Mesenchymal stem cell (in vitro differentiated cells and primary cell): ENCODE data around the gene TSPAN5.

Source experiments
- DNase-seq: peaks from one replicate; pipeline ENCODE4 v3.0.0-alpha.2; 2013
- H2AFZ ChIP-seq: one replicate; pipeline ENCODE4 v1.6.1; 2013; ENCODE audit warnings: low read depth, mild to moderate bottlenecking, control low read depth, inconsistent platforms, low read length, moderate library complexity
- H2AK5ac ChIP-seq: 2 replicates; pipeline ENCODE4 v1.6.1; 2013; ENCODE audit warnings: low read length, moderate library complexity, mild to moderate bottlenecking, inconsistent platforms; ENCODE audit not compliant: severe bottlenecking
- H2BK120ac ChIP-seq: one replicate; pipeline ENCODE4 v1.6.1; 2013; ENCODE audit warnings: low read depth, mild to moderate bottlenecking, inconsistent platforms, low read length, moderate library complexity
- H2BK12ac ChIP-seq, 2 experiments: one replicate each; pipeline ENCODE4 v1.6.1; 2013; ENCODE audit warnings: inconsistent platforms in 2 of 2, low read length in 2 of 2, mild to moderate bottlenecking in 2 of 2, moderate library complexity in 2 of 2, control low read depth in 1 of 2
- H2BK15ac ChIP-seq: one replicate; pipeline ENCODE4 v1.6.1; 2013; ENCODE audit warnings: mild to moderate bottlenecking, low read depth, inconsistent platforms; ENCODE audit not compliant: poor library complexity, severe bottlenecking
- H2BK5ac ChIP-seq: 2 replicates; pipeline ENCODE4 v1.6.1; 2013; ENCODE audit warnings: low read depth, mild to moderate bottlenecking, low read length, control low read depth, inconsistent platforms; ENCODE audit not compliant: poor library complexity, severe bottlenecking
- H3K14ac ChIP-seq, 2 experiments: one replicate each; pipeline ENCODE4 v1.6.1; 2013; ENCODE audit warnings: inconsistent platforms in 2 of 2, low read length in 2 of 2, control low read depth in 1 of 2, mild to moderate bottlenecking in 1 of 2, moderate library complexity in 1 of 2
- H3K18ac ChIP-seq, 2 experiments: one replicate each; pipeline ENCODE4 v1.6.1; 2013; ENCODE audit warnings: inconsistent platforms in 2 of 2, low read length in 2 of 2, control low read depth in 1 of 2, low read depth in 1 of 2, mild to moderate bottlenecking in 1 of 2
- H3K23ac ChIP-seq, 2 experiments: one replicate each; pipeline ENCODE4 v1.6.1; 2013; ENCODE audit warnings: inconsistent platforms in 2 of 2, low read length in 2 of 2, mild to moderate bottlenecking in 2 of 2, moderate library complexity in 2 of 2, control low read depth in 1 of 2
- H3K27ac ChIP-seq: 2 replicates; pipeline ENCODE4 v1.5.1; 2013; ENCODE audit warnings: mild to moderate bottlenecking, moderate library complexity, low read length, control low read depth, inconsistent platforms; ENCODE audit not compliant: poor library complexity, severe bottlenecking
- H3K27me3 ChIP-seq, 2 experiments: 2 replicates each; pipeline versions ENCODE4 v1.6.1 to v1.7.0; 2013; ENCODE audit warnings: low read length in 2 of 2, mild to moderate bottlenecking in 2 of 2, moderate library complexity in 2 of 2, control low read depth in 1 of 2, inconsistent platforms in 1 of 2; ENCODE audit not compliant: control insufficient read depth in 1 of 2, insufficient read depth in 1 of 2
- H3K36me3 ChIP-seq, 2 experiments: 2 replicates each; pipeline versions ENCODE4 v1.6.1 to v1.7.0; 2013; ENCODE audit warnings: low read length in 2 of 2, control low read depth in 1 of 2, inconsistent platforms in 1 of 2, low read depth in 1 of 2, mild to moderate bottlenecking in 1 of 2; ENCODE audit not compliant: insufficient read depth in 2 of 2, control insufficient read depth in 1 of 2
- H3K4ac ChIP-seq, 2 experiments: one replicate each; pipeline ENCODE4 v1.6.1; 2013; ENCODE audit warnings: inconsistent platforms in 2 of 2, low read length in 2 of 2, mild to moderate bottlenecking in 2 of 2, moderate library complexity in 2 of 2, control low read depth in 1 of 2, low read depth in 1 of 2
- H3K4me1 ChIP-seq: 2 replicates; pipeline ENCODE4 v1.6.1; 2013; ENCODE audit warnings: low read depth, low read length, control low read depth; ENCODE audit not compliant: control insufficient read depth, insufficient read depth
- H3K4me2 ChIP-seq: 2 replicates; pipeline ENCODE4 v1.6.1; 2013; ENCODE audit warnings: low read length, mild to moderate bottlenecking, inconsistent platforms; ENCODE audit not compliant: poor library complexity, severe bottlenecking
- H3K4me3 ChIP-seq, 2 experiments: 2 replicates each; pipeline versions ENCODE4 v1.5.1 to v1.7.0; 2013; ENCODE audit warnings: low read length in 2 of 2, mild to moderate bottlenecking in 2 of 2, control low read depth in 1 of 2, low read depth in 1 of 2; ENCODE audit not compliant: insufficient read depth in 1 of 2
- H3K79me1 ChIP-seq: replicated peaks from 2 replicates; pipeline ENCODE4 v1.6.1; 2013; ENCODE audit warnings: mild to moderate bottlenecking, control low read depth, low read length, inconsistent platforms; ENCODE audit not compliant: poor library complexity, severe bottlenecking
- H3K9ac ChIP-seq: 2 replicates; pipeline ENCODE4 v1.7.0; 2013; ENCODE audit warnings: mild to moderate bottlenecking, low read length, moderate library complexity
- H3K9me3 ChIP-seq: 2 replicates; pipeline ENCODE4 v1.7.0; 2013; ENCODE audit warnings: mild to moderate bottlenecking, low read length; ENCODE audit not compliant: control insufficient read depth
- H4K8ac ChIP-seq: one replicate; pipeline ENCODE4 v1.6.1; 2013; ENCODE audit warnings: inconsistent platforms, mild to moderate bottlenecking, low read length, moderate library complexity
- H4K91ac ChIP-seq: one replicate; pipeline ENCODE4 v1.6.1; 2013; ENCODE audit warnings: mild to moderate bottlenecking, low read length, inconsistent platforms
- WGBS: methylation state at CpG from one replicate; pipeline ENCODE4 v1.1.7; 2013; ENCODE audit warnings: mixed read lengths; 5-methylcytosine and 5-hydroxymethylcytosine counted together

Gene TSPAN5

DNA sequence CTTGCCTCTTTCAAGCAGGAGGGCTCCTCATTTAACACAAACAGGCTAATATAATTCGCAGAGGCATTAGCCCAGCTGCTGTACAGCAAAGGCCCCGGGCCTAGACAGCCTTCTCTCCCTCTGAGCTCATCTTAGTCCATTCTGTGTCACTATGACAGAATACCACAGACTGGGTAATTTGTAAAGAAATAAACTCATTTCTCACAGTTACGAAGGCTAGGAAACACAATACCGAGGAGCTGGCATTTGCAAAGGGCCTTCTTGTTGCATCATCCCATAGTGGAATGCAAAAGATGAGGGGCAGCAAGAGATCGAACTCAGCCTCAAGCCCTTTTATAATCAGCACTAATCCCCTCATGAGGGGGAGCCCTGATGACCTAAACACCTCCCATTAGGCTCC, 48.5 kb downstream of the TSPAN5 start:
- Histone ChIP-seq H2AFZ (no peak overlapping the region), H3K27ac (no peak overlapping the region), H2BK5ac (no peak overlapping the region), H3K4ac (no peak overlapping the region), H3K36me3 (no peaks in the 10 kb centered on the region), H4K8ac (no peak overlapping the region), H3K14ac (peak overlapping the region in 1 of 2 experiments; percentile 15), H4K91ac (no peak overlapping the region), H2BK120ac (no peak overlapping the region), H3K79me1 (peaks cover 9% of the 10 kb centered on the region), H3K18ac (no peak overlapping the region), H3K4me1 (peaks cover 16% of the 10 kb centered on the region), H3K4me2 (no peak overlapping the region), H2BK15ac (no peak overlapping the region), H2BK12ac (no peak overlapping the region), H3K23ac (no peak overlapping the region), H3K9ac (no peak overlapping the region), H3K4me3 (no peak overlapping the region), H3K9me3 (no peaks in the 10 kb centered on the region), H2AK5ac (no peak overlapping the region), H3K27me3 (no peaks in the 10 kb centered on the region)
- WGBS = 95% methylated on average over 5 of the region's 5 CpGs
- DNase-seq = no peak

DNA sequence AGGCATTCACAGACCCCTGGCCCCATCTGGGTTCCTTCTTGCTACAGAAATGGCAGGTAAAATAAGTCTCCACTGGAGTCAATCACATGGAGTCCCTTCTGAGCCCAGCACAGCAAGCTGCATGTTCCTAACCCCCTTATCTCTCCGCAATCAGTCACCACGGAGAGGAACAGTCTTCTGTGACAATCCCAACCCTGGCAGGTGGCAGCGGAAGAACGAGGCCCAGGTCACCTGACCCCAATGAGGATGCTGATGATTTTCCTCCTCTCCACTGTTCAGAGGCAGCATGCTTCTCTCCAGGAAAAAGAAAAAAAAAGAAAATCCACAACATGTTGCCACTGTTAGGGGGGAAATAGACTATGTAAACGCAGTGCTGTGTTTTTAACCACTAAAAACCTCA, 50.1 kb downstream of the TSPAN5 start:
- H3K27ac ChIP-seq = no peak overlapping the region
- H3K9me3 ChIP-seq = no peaks in the 10 kb centered on the region
- peaks cover 16% of the 10 kb centered on the region for H3K4me1 ChIP-seq
- no peak overlapping the region for H3K4me3 ChIP-seq
- peaks cover 8% of the 10 kb centered on the region for H3K79me1 ChIP-seq
- WGBS = 70% methylated on average over 5 of the region's 5 CpGs
- no peaks in the 10 kb centered on the region for H3K36me3 ChIP-seq
- no peak for DNase-seq
- H3K4ac ChIP-seq = no peak overlapping the region
- no peak overlapping the region for H4K91ac ChIP-seq
- no peak overlapping the region for H3K14ac ChIP-seq
- H3K4me2 ChIP-seq = no peak overlapping the region
- H2AFZ ChIP-seq = no peak overlapping the region
- no peak overlapping the region for H4K8ac ChIP-seq
- H2BK5ac ChIP-seq = no peak overlapping the region
- no peak overlapping the region for H2AK5ac ChIP-seq
- H2BK12ac ChIP-seq = peak overlapping the region in 1 of 2 experiments; percentile 27
- H3K18ac ChIP-seq = no peak overlapping the region
- no peak overlapping the region for H3K23ac ChIP-seq
- no peak overlapping the region for H3K9ac ChIP-seq
- no peak overlapping the region for H2BK15ac ChIP-seq
- no peaks in the 10 kb centered on the region for H3K27me3 ChIP-seq
- H2BK120ac ChIP-seq = no peak overlapping the region

DNA sequence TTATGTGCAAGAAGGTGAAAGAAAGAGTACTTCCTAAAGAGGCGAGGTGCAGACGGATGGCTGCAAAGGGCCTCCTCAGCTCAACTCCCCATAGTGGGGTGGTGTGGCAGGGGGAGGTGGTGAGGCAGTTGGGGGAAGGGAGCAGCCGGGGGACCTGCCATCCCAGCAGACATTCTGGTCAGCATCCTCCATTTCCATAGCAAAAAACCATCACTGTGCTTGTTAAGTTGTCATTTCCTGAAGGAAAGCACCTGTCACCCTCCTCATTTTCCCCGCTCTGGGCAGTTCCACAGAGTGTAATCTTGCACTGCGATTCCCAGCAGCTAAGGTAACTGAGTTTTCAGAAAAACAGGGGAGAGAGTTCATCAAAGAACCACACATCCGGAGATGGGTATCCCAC, 51.5 kb downstream of the TSPAN5 start:
- Histone ChIP-seq H3K27ac (no peak overlapping the region), H4K91ac (no peak overlapping the region)

DNA sequence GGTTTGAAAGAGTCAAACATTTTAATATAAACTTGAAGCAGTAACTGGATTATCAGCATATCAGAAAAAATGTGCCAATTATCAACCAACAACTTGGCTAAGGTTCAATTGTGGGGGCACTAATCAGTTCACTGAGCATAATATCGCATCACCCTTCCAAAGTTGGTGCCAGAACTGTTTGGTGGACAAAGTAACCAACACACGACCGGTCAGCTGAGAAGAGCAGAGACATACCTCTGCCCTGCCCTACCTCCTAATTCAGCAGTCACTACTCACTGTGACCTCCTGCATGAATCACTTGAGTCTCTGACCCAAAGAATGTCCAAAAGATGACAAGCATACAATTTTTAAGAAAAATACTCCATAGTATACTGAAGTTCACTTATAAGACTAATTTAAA, 53.2 kb downstream of the TSPAN5 start:
- peaks cover 8% of the 10 kb centered on the region for H3K79me1 ChIP-seq
- 99% methylated on average over 3 of the region's 3 CpGs for WGBS
- no peak overlapping the region for H3K23ac ChIP-seq
- no peak overlapping the region for H2BK12ac ChIP-seq
- H3K4me1 ChIP-seq = peaks cover 11% of the 10 kb centered on the region
- H3K4me3 ChIP-seq = no peak overlapping the region
- H2AFZ ChIP-seq = no peak overlapping the region
- H3K9ac ChIP-seq = no peak overlapping the region
- no peak for DNase-seq
- H3K9me3 ChIP-seq = no peaks in the 10 kb centered on the region
- no peaks in the 10 kb centered on the region for H3K27me3 ChIP-seq
- no peaks in the 10 kb centered on the region for H3K36me3 ChIP-seq
- H3K14ac ChIP-seq = no peak overlapping the region
- H2BK15ac ChIP-seq = no peak overlapping the region
- H4K91ac ChIP-seq = no peak overlapping the region
- H3K18ac ChIP-seq = no peak overlapping the region
- H2AK5ac ChIP-seq = no peak overlapping the region
- H2BK120ac ChIP-seq = no peak overlapping the region
- H3K4me2 ChIP-seq = no peak overlapping the region
- no peak overlapping the region for H3K4ac ChIP-seq
- no peak overlapping the region for H3K27ac ChIP-seq
- no peak overlapping the region for H2BK5ac ChIP-seq
- H4K8ac ChIP-seq = no peak overlapping the region

More for the DNA sequence above, 51.5 kb downstream of the TSPAN5 start:
- no peak overlapping the region for H2AFZ ChIP-seq
- H2BK15ac ChIP-seq = no peak overlapping the region
- H2BK120ac ChIP-seq = no peak overlapping the region
- H3K4me3 ChIP-seq = no peak overlapping the region
- H4K8ac ChIP-seq = no peak overlapping the region
- H2AK5ac ChIP-seq = no peak overlapping the region
- H3K79me1 ChIP-seq = peaks cover 8% of the 10 kb centered on the region
- H3K4ac ChIP-seq = no peak overlapping the region
- H3K23ac ChIP-seq = no peak overlapping the region
- H3K36me3 ChIP-seq = no peaks in the 10 kb centered on the region
- WGBS = 98% methylated on average over 5 of the region's 6 CpGs
- H3K9me3 ChIP-seq = no peaks in the 10 kb centered on the region
- H2BK12ac ChIP-seq = no peak overlapping the region
- H3K9ac ChIP-seq = no peak overlapping the region
- H3K18ac ChIP-seq = no peak overlapping the region
- H3K4me1 ChIP-seq = peaks cover 13% of the 10 kb centered on the region
- no peak overlapping the region for H3K4me2 ChIP-seq
- no peak for DNase-seq
- H2BK5ac ChIP-seq = no peak overlapping the region
- no peaks in the 10 kb centered on the region for H3K27me3 ChIP-seq
- no peak overlapping the region for H3K14ac ChIP-seq
